Neutrophil (primary cell): ENCODE data around the gene GORASP1.

Experiments
- H3K27ac ChIP-seq: fragments of 200-600 bp; sonication (generic); 2 replicates; pipeline ENCODE4 v1.5.1; 2016; ENCODE audit warnings: mild to moderate bottlenecking, moderate library complexity
- H3K27me3 ChIP-seq: fragments of 200-600 bp; sonication (generic); 2 replicates; pipeline ENCODE4 v1.6.0; 2016; ENCODE audit warnings: mild to moderate bottlenecking
- H3K36me3 ChIP-seq: fragments of 200-600 bp; sonication (generic); 2 replicates; pipeline ENCODE4 v1.5.1; 2017
- H3K4me1 ChIP-seq, 2 experiments: fragments of 200-600 bp in 1 of 2; sonication (generic) in 1 of 2; 1 replicate in 1 of 2; 2 replicates in 1 of 2; pipeline versions ENCODE4 v1.5.1 to v1.6.1; 2013 to 2016; ENCODE audit warnings: low read depth in 1 of 2, low read length in 1 of 2, mild to moderate bottlenecking in 1 of 2, moderate library complexity in 1 of 2; ENCODE audit not compliant: control insufficient read depth in 1 of 2, insufficient read depth in 1 of 2
- H3K4me3 ChIP-seq, 2 experiments: fragments of 200-600 bp in 1 of 2; sonication (generic) in 1 of 2; 1 replicate in 1 of 2; 2 replicates in 1 of 2; pipeline ENCODE4 v1.5.1; 2013 to 2016; ENCODE audit warnings: low read depth in 1 of 2, low read length in 1 of 2, mild to moderate bottlenecking in 1 of 2, moderate library complexity in 1 of 2
- H3K9me3 ChIP-seq: fragments of 200-600 bp; sonication (generic); 2 replicates; pipeline ENCODE4 v1.5.1; 2016
- CTCF ChIP-seq: fragments of 200-600 bp; sonication (generic); IDR thresholded peaks from 2 replicates; pipeline ENCODE4 v1.5.1; 2016; ENCODE audit warnings: antibody characterized with exemption

The GORASP1 gene

GRCh38 chr3:39107388-39108199 is at the start of gene GORASP1, which contains the start of gene TTC21A:
GORASP1 (minus strand) TSS chr3:39107627; CDS start chr3:39107541, 86 bp downstream.
TTC21A (plus strand) TSS chr3:39107680; CDS start chr3:39107838, 158 bp downstream.
- peak; percentile 42 for TF ChIP-seq CTCF
- H3K27me3 ChIP-seq: no peaks in the 10 kb centered on the region
- peaks cover 24 to 28% of the 10 kb centered on the region in 2 experiments for H3K4me1 ChIP-seq
- peak within 1 kb of the TSS; percentile 84 for H3K27ac ChIP-seq
- H3K9me3 ChIP-seq: no peaks in the 10 kb centered on the region
- H3K36me3 ChIP-seq: no peaks in the 10 kb centered on the region
- H3K4me3 ChIP-seq: peak within 1 kb of the TSS; percentile 86 to 87

- H3K36me3 ChIP-seq: no peaks in the 10 kb centered on the region
- peaks cover 10% of the 10 kb centered on the region for H3K27me3 ChIP-seq
- H3K27ac ChIP-seq: no peak overlapping the region
- H3K4me1 ChIP-seq: peaks cover 13 to 21% of the 10 kb centered on the region in 2 experiments
- no peak overlapping the region for H3K4me3 ChIP-seq
- TF ChIP-seq CTCF: no peak
- H3K9me3 ChIP-seq: no peaks in the 10 kb centered on the region
These were observed 49.0 kb upstream of the GORASP1 start for GRCh38 chr3:39156421-39156820.

DNA sequence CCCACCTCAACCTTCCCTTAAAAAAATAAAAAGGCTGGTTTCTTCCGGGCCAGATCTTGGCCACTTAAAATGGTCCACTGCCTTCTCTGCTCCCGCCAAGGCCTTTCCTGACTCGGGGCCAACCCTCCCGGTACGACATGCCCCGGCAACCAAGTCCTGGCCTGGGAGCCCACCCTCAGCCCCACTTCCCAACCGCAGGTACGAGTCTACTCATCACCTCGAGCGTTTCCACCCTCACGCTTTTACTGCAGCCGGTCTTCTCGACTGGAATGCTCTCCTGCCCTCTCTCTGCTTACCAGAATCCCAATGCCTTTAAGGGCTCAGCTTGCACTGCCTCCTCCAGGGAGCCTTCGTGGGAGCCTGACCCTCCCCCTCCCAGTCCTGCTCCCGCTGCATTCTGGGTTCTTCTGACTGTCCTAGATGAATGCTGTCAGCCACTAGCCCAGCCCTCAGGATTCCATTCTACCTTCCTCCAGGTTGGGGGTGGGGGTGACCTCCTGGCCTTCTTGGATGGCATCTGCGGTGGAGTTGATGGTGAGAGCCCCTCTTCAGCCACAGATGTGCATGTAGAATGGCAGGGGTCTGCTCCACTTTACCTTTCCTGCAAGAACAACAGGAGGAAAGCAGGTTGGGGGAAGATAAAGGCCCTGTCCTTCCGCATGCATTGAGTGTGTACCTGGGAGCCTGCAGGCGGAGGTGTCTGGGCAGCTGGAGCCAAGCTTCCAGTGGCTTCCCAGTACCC is 47.0 kb upstream of the GORASP1 start:
- H3K4me3 ChIP-seq: peak overlapping the region in 1 of 2 experiments; percentile 89
- TF ChIP-seq CTCF: no peak
- H3K4me1 ChIP-seq: peaks cover 32 to 40% of the 10 kb centered on the region in 2 experiments
- peaks cover 4% of the 10 kb centered on the region for H3K36me3 ChIP-seq
- no peaks in the 10 kb centered on the region for H3K9me3 ChIP-seq
- H3K27ac ChIP-seq: no peak overlapping the region
- peaks cover 10% of the 10 kb centered on the region for H3K27me3 ChIP-seq

DNA sequence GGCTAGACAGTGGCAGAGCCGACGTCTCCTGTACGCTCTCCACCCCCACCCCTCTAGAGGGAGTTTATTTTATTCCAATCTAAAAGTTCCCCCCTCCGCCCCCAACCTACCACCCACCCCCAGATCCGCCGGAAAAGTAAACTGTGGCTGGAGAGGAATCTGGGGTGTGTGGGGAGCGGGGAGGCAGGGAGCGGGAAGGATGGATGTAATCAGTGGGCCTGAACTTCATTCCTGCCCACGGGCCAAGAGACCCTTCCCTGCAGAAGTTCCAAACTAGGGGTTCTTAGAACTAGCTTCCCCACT is 46.5 kb upstream of the GORASP1 start:
- H3K36me3 ChIP-seq: peaks cover 4% of the 10 kb centered on the region
- H3K27me3 ChIP-seq: peaks cover 10% of the 10 kb centered on the region
- peak overlapping the region; percentile 98 for H3K27ac ChIP-seq
- no peaks in the 10 kb centered on the region for H3K9me3 ChIP-seq
- peak overlapping the region; percentile 81 to 89 for H3K4me3 ChIP-seq
- TF ChIP-seq CTCF: no peak
- H3K4me1 ChIP-seq: peaks cover 37 to 45% of the 10 kb centered on the region in 2 experiments

- H3K4me1 ChIP-seq: peaks cover 67 to 74% of the 10 kb centered on the region in 2 experiments
These were observed 43.6 kb upstream of the GORASP1 start for GRCh38 chr3:39150803-39151631.

More at GRCh38 chr3:39150803-39151631, 43.6 kb upstream of the GORASP1 start:
- H3K36me3 ChIP-seq: peaks cover 14% of the 10 kb centered on the region
- H3K4me3 ChIP-seq: peak overlapping the region; percentile 81 to 89
- H3K9me3 ChIP-seq: no peaks in the 10 kb centered on the region
- H3K27ac ChIP-seq: peak overlapping the region; percentile 98
- H3K27me3 ChIP-seq: no peaks in the 10 kb centered on the region
- no peak for TF ChIP-seq CTCF
